GM23338 (cell line): ENCODE results near the gene YLPM1.

Experiments used
- CREB1 ChIP-seq: fragments of 250-450 bp; sonication (Bioruptor Pico); IDR thresholded peaks from 2 replicates; pipeline ENCODE4 v1.5.0; 2020; ENCODE audit warnings: low read depth, mild to moderate bottlenecking, moderate library complexity
- EZH2 ChIP-seq: fragments of 200-600 bp; sonication (generic); IDR thresholded peaks from one replicate; pipeline ENCODE4 v1.8.0; 2017; ENCODE audit warnings: antibody characterized with exemption, mild to moderate bottlenecking, low read depth; ENCODE audit not compliant: unreplicated experiment
- EZH2phosphoT487 ChIP-seq: fragments of 200-600 bp; sonication (generic); IDR thresholded peaks from one replicate; pipeline ENCODE4 v1.8.1; 2018; ENCODE audit warnings: antibody characterized with exemption; ENCODE audit not compliant: unreplicated experiment
- POLR2AphosphoS5 ChIP-seq: IDR thresholded peaks from 2 replicates; pipeline ENCODE4 v1.6.1; 2016; ENCODE audit warnings: antibody characterized with exemption, low read depth
- STAT1 ChIP-seq: IDR thresholded peaks from one replicate; pipeline ENCODE4 v1.6.1; 2016; ENCODE audit warnings: antibody characterized with exemption; ENCODE audit not compliant: unreplicated experiment
- ZNF331 ChIP-seq: fragments of 250-450 bp; sonication (Bioruptor Pico); IDR thresholded peaks from 2 replicates; pipeline ENCODE4 v1.5.0; 2020; ENCODE audit warnings: low read depth, mild to moderate bottlenecking, moderate library complexity
- TF ChIP-seq, protein P1 (sequence below), 2 experiments: fragments of 200-600 bp in 1 of 2; sonication (generic) in 1 of 2; conservative IDR thresholded peaks; 2 replicates each; pipeline versions ENCODE4 v1.5.1 to v1.6.1; 2016 to 2017; ENCODE audit warnings: antibody characterized with exemption in 2 of 2, low read depth in 2 of 2, mild to moderate bottlenecking in 2 of 2, moderate library complexity in 1 of 2
- TF ChIP-seq, protein P2 (sequence below): IDR thresholded peaks from one replicate; pipeline ENCODE4 v1.6.1; 2018; ENCODE audit warnings: antibody characterized with exemption; ENCODE audit not compliant: unreplicated experiment
- TF ChIP-seq, protein P3 (sequence below): fragments of 250-450 bp; sonication (Bioruptor Pico); IDR thresholded peaks from 2 replicates; pipeline ENCODE4 v1.5.0; 2020; ENCODE audit warnings: mild to moderate bottlenecking, moderate library complexity
- TF ChIP-seq, protein P4 (sequence below): IDR thresholded peaks from 2 replicates; pipeline ENCODE4 v1.6.1; 2016; ENCODE audit warnings: antibody characterized with exemption

DNA sequence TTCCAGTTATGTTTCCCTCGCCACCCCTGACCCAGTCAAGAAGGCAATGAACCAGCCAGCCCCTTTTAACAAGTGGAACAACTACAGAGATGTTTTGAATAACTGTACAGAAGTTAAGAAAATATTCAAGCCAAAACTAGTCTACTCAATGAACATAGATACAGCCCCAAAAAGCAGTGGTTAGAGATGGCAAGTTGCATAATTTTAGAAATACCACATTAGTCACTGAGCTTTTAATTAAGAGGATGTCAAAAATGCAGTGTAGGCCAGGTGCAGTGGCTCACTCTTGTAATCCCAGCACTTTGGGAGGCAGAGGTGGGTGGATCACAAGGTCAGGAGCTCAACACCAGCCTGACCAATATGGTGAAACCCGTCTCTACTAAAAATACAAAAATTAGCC is 85.7 kb downstream of the YLPM1 start:
- TF ChIP-seq, protein P1, sequence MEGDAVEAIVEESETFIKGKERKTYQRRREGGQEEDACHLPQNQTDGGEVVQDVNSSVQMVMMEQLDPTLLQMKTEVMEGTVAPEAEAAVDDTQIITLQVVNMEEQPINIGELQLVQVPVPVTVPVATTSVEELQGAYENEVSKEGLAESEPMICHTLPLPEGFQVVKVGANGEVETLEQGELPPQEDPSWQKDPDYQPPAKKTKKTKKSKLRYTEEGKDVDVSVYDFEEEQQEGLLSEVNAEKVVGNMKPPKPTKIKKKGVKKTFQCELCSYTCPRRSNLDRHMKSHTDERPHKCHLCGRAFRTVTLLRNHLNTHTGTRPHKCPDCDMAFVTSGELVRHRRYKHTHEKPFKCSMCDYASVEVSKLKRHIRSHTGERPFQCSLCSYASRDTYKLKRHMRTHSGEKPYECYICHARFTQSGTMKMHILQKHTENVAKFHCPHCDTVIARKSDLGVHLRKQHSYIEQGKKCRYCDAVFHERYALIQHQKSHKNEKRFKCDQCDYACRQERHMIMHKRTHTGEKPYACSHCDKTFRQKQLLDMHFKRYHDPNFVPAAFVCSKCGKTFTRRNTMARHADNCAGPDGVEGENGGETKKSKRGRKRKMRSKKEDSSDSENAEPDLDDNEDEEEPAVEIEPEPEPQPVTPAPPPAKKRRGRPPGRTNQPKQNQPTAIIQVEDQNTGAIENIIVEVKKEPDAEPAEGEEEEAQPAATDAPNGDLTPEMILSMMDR (conservative IDR thresholded peaks at IDR 0.05; ENCODE audit: low read depth in 2 of 2) = no peak
- TF ChIP-seq, protein P2, sequence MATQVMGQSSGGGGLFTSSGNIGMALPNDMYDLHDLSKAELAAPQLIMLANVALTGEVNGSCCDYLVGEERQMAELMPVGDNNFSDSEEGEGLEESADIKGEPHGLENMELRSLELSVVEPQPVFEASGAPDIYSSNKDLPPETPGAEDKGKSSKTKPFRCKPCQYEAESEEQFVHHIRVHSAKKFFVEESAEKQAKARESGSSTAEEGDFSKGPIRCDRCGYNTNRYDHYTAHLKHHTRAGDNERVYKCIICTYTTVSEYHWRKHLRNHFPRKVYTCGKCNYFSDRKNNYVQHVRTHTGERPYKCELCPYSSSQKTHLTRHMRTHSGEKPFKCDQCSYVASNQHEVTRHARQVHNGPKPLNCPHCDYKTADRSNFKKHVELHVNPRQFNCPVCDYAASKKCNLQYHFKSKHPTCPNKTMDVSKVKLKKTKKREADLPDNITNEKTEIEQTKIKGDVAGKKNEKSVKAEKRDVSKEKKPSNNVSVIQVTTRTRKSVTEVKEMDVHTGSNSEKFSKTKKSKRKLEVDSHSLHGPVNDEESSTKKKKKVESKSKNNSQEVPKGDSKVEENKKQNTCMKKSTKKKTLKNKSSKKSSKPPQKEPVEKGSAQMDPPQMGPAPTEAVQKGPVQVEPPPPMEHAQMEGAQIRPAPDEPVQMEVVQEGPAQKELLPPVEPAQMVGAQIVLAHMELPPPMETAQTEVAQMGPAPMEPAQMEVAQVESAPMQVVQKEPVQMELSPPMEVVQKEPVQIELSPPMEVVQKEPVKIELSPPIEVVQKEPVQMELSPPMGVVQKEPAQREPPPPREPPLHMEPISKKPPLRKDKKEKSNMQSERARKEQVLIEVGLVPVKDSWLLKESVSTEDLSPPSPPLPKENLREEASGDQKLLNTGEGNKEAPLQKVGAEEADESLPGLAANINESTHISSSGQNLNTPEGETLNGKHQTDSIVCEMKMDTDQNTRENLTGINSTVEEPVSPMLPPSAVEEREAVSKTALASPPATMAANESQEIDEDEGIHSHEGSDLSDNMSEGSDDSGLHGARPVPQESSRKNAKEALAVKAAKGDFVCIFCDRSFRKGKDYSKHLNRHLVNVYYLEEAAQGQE = no peak
- TF ChIP-seq, protein P3, sequence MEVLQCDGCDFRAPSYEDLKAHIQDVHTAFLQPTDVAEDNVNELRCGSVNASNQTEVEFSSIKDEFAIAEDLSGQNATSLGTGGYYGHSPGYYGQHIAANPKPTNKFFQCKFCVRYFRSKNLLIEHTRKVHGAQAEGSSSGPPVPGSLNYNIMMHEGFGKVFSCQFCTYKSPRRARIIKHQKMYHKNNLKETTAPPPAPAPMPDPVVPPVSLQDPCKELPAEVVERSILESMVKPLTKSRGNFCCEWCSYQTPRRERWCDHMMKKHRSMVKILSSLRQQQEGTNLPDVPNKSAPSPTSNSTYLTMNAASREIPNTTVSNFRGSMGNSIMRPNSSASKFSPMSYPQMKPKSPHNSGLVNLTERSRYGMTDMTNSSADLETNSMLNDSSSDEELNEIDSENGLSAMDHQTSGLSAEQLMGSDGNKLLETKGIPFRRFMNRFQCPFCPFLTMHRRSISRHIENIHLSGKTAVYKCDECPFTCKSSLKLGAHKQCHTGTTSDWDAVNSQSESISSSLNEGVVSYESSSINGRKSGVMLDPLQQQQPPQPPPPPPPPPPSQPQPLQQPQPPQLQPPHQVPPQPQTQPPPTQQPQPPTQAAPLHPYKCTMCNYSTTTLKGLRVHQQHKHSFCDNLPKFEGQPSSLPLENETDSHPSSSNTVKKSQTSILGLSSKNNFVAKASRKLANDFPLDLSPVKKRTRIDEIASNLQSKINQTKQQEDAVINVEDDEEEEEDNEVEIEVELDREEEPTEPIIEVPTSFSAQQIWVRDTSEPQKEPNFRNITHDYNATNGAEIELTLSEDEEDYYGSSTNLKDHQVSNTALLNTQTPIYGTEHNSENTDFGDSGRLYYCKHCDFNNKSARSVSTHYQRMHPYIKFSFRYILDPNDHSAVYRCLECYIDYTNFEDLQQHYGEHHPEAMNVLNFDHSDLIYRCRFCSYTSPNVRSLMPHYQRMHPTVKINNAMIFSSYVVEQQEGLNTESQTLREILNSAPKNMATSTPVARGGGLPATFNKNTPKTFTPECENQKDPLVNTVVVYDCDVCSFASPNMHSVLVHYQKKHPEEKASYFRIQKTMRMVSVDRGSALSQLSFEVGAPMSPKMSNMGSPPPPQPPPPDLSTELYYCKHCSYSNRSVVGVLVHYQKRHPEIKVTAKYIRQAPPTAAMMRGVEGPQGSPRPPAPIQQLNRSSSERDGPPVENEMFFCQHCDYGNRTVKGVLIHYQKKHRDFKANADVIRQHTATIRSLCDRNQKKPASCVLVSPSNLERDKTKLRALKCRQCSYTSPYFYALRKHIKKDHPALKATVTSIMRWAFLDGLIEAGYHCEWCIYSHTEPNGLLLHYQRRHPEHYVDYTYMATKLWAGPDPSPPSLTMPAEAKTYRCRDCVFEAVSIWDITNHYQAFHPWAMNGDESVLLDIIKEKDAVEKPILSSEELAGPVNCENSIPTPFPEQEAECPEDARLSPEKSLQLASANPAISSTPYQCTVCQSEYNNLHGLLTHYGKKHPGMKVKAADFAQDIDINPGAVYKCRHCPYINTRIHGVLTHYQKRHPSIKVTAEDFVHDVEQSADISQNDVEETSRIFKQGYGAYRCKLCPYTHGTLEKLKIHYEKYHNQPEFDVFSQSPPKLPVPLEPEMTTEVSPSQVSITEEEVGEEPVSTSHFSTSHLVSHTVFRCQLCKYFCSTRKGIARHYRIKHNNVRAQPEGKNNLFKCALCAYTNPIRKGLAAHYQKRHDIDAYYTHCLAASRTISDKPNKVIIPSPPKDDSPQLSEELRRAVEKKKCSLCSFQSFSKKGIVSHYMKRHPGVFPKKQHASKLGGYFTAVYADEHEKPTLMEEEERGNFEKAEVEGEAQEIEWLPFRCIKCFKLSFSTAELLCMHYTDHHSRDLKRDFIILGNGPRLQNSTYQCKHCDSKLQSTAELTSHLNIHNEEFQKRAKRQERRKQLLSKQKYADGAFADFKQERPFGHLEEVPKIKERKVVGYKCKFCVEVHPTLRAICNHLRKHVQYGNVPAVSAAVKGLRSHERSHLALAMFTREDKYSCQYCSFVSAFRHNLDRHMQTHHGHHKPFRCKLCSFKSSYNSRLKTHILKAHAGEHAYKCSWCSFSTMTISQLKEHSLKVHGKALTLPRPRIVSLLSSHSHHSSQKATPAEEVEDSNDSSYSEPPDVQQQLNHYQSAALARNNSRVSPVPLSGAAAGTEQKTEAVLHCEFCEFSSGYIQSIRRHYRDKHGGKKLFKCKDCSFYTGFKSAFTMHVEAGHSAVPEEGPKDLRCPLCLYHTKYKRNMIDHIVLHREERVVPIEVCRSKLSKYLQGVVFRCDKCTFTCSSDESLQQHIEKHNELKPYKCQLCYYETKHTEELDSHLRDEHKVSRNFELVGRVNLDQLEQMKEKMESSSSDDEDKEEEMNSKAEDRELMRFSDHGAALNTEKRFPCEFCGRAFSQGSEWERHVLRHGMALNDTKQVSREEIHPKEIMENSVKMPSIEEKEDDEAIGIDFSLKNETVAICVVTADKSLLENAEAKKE = no peak
- TF ChIP-seq EZH2 (no peak), POLR2AphosphoS5 (no peak), STAT1 (no peak), EZH2phosphoT487 (no peak), CREB1 (CRISPR knock-in tag) (no peak), ZNF331 (CRISPR knock-in tag) (no peak)
- TF ChIP-seq, protein P4, sequence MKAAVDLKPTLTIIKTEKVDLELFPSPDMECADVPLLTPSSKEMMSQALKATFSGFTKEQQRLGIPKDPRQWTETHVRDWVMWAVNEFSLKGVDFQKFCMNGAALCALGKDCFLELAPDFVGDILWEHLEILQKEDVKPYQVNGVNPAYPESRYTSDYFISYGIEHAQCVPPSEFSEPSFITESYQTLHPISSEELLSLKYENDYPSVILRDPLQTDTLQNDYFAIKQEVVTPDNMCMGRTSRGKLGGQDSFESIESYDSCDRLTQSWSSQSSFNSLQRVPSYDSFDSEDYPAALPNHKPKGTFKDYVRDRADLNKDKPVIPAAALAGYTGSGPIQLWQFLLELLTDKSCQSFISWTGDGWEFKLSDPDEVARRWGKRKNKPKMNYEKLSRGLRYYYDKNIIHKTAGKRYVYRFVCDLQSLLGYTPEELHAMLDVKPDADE = no peak
